IMR-90 (cell line): Measurements from ENCODE around the gene RTN1. TPM values are rescaled to one million over a fixed set of nuclear protein-coding genes. Genes with fewer than 3 reads are reported as not detected.

ENCODE experiments used
- ATAC-seq: fragments of 200-7000 bp; cut with Tn5 transposase; 2 replicates; pipeline ENCODE4 v1.9.1; 2020; ENCODE audit warnings: low read depth, mild to moderate bottlenecking, moderate library complexity
- BruUV-seq: library from RNA; stranded (reverse); fragments of 400-500 nt; replicated peaks from 2 replicates; lab custom pipeline; 2021; lab: Mats Ljungman, UMichigan
- CTCF ChIA-PET: fragments of 300-600 bp; formaldehyde crosslinking; extraction: SDS; loops from one replicate; lab custom pipeline; 2021; ENCODE audit warnings: antibody characterized with exemption; lab: Yijun Ruan, JAX
- POLR2A ChIA-PET: fragments of 300-600 bp; sonication (Branson Sonifier 250); formaldehyde crosslinking; loops from one replicate; lab custom pipeline; 2022; ENCODE audit warnings: antibody characterized with exemption; ENCODE audit not compliant: unreplicated experiment; lab: Charles Lee
- DNase-seq: peaks from one replicate; pipeline ENCODE4 v3.0.0; 2013
- H2AFZ ChIP-seq: replicated peaks from 2 replicates; pipeline ENCODE3; 2013; ENCODE audit warnings: low read length, mild to moderate bottlenecking; ENCODE audit not compliant: poor library complexity
- H2AK5ac ChIP-seq: 2 replicates; pipeline ENCODE4 v1.6.1; 2013; ENCODE audit warnings: low read depth, low read length, inconsistent platforms
- H2AK9ac ChIP-seq: replicated peaks from 2 replicates; pipeline ENCODE3; 2013; ENCODE audit warnings: mild to moderate bottlenecking, low read depth, low read length, moderate library complexity; ENCODE audit not compliant: poor library complexity
- H2BK120ac ChIP-seq: 2 replicates; pipeline ENCODE4 v1.6.1; 2013; ENCODE audit warnings: low read depth, low read length, inconsistent platforms
- H2BK15ac ChIP-seq: 3 replicates; pipeline ENCODE4 v1.6.1; 2013; ENCODE audit warnings: low read depth, low read length, inconsistent platforms
- H2BK20ac ChIP-seq: 2 replicates; pipeline ENCODE4 v1.6.1; 2013; ENCODE audit warnings: low read depth, mild to moderate bottlenecking, inconsistent platforms, low read length, moderate library complexity
- H2BK5ac ChIP-seq: 2 replicates; pipeline ENCODE4 v1.6.1; 2013; ENCODE audit warnings: mild to moderate bottlenecking, low read depth, low read length, inconsistent platforms; ENCODE audit not compliant: poor library complexity, severe bottlenecking
- H3K14ac ChIP-seq: replicated peaks from 2 replicates; pipeline ENCODE4 v1.6.1; 2013; ENCODE audit warnings: low read depth, low read length, inconsistent platforms
- H3K18ac ChIP-seq: 2 replicates; pipeline ENCODE4 v1.6.1; 2013; ENCODE audit warnings: low read depth, low read length, control low read depth
- H3K23ac ChIP-seq: 2 replicates; pipeline ENCODE4 v1.6.1; 2013; ENCODE audit warnings: low read depth, low read length, inconsistent platforms
- H3K27ac ChIP-seq: 2 replicates; pipeline ENCODE4 v1.5.1; 2013; ENCODE audit warnings: mild to moderate bottlenecking, control low read depth, low read length; ENCODE audit not compliant: insufficient read depth
- H3K27me3 ChIP-seq: 2 replicates; pipeline ENCODE4 v1.6.1; 2013; ENCODE audit warnings: low read length; ENCODE audit not compliant: control insufficient read depth, insufficient read depth
- H3K36me3 ChIP-seq: 2 replicates; pipeline ENCODE4 v1.6.1; 2013; ENCODE audit warnings: low read length, mixed read lengths; ENCODE audit not compliant: control insufficient read depth, insufficient read depth
- H3K4ac ChIP-seq: 2 replicates; pipeline ENCODE4 v1.6.1; 2013; ENCODE audit warnings: low read depth, low read length, inconsistent platforms
- H3K4me1 ChIP-seq: 2 replicates; pipeline ENCODE4 v1.6.1; 2013; ENCODE audit warnings: low read length, mixed read lengths; ENCODE audit not compliant: control insufficient read depth, insufficient read depth
- H3K4me2 ChIP-seq: 2 replicates; pipeline ENCODE4 v1.6.1; 2013; ENCODE audit warnings: low read depth, mild to moderate bottlenecking, control low read depth, low read length, moderate library complexity
- H3K4me3 ChIP-seq: 2 replicates; pipeline ENCODE4 v1.5.1; 2013; ENCODE audit warnings: low read depth, mild to moderate bottlenecking, control low read depth, low read length, moderate library complexity; ENCODE audit not compliant: insufficient read depth
- H3K56ac ChIP-seq: 2 replicates; pipeline ENCODE4 v1.6.1; 2013; ENCODE audit warnings: low read length, inconsistent platforms; ENCODE audit not compliant: insufficient read depth; ENCODE audit errors: extremely low read depth
- H3K79me1 ChIP-seq, 2 experiments: 2 replicates each; pipeline ENCODE4 v1.6.1; 2013; ENCODE audit warnings: low read length in 2 of 2, inconsistent platforms in 1 of 2, low read depth in 1 of 2
- H3K9ac ChIP-seq: 2 replicates; pipeline ENCODE4 v1.6.1; 2013; ENCODE audit warnings: low read depth, low read length, control low read depth
- H3K9me1 ChIP-seq: 2 replicates; pipeline ENCODE4 v1.6.1; 2013; ENCODE audit warnings: low read length, inconsistent platforms; ENCODE audit not compliant: insufficient read depth
- H3K9me3 ChIP-seq: 2 replicates; pipeline ENCODE4 v1.6.1; 2013; ENCODE audit warnings: low read length; ENCODE audit not compliant: control insufficient read depth, insufficient read depth
- H4K20me1 ChIP-seq: 2 replicates; pipeline ENCODE4 v1.6.1; 2013; ENCODE audit warnings: low read length, inconsistent platforms; ENCODE audit not compliant: insufficient read depth
- H4K5ac ChIP-seq: 2 replicates; pipeline ENCODE4 v1.6.1; 2013; ENCODE audit warnings: mild to moderate bottlenecking, low read depth, low read length, control low read depth
- H4K8ac ChIP-seq, 2 experiments: 2 replicates each; pipeline ENCODE4 v1.6.1; 2013; ENCODE audit warnings: low read depth in 2 of 2, low read length in 2 of 2, control low read depth in 1 of 2, inconsistent platforms in 1 of 2
- H4K91ac ChIP-seq: 2 replicates; pipeline ENCODE4 v1.6.1; 2013; ENCODE audit warnings: low read depth, low read length, inconsistent platforms; ENCODE audit not compliant: insufficient read depth
- RFX5 ChIP-seq: IDR thresholded peaks from 2 replicates; pipeline ENCODE4 v1.8.0; 2012; ENCODE audit warnings: low read depth, mild to moderate bottlenecking, low read length, moderate library complexity
- WGBS, 2 experiments: methylation state at CpG; one replicate each; pipeline versions ENCODE4 v1.1.5 to v1.1.7; 2013; ENCODE audit warnings: missing lambda C conversion rate in 2 of 2; ENCODE audit not compliant: insufficient read length in 1 of 2; ENCODE audit errors: extremely low coverage in 2 of 2; 5-methylcytosine and 5-hydroxymethylcytosine counted together
- dilution Hi-C: fragments of 300-500 bp; cut with HindIII; formaldehyde crosslinking; loops from one replicate; pipeline ENCODE4 v1.14.3; 2018; ENCODE audit warnings: low sequenced_read_pairs; ENCODE audit not compliant: unreplicated experiment
- in situ Hi-C: fragments of 300-500 bp; cut with MboI; formaldehyde crosslinking; loops from 3 replicates; pipeline ENCODE4 v1.14.3; 2019; ENCODE audit warnings: low sequenced_read_pairs, inconsistent platforms, mixed read lengths
- intact Hi-C: fragments of 100-400 bp; cut with micrococcal nuclease; formaldehyde crosslinking; loops from 2 replicates; pipeline ENCODE4 v1.10.0; 2022
- polyA plus RNA-seq, 3 experiments: library from polyadenylated mRNA; depleted of rRNA; stranded (reverse); fragments of >200 nt; gene quantifications; 2 replicates each; pipeline ENCODE4 v1.2.3, GENCODE V29; 2012; ENCODE audit warnings: low replicate concordance in 1 of 3
- total RNA-seq: library from RNA; depleted of rRNA; stranded (reverse); fragments of >200 nt; gene quantifications from 2 replicates; pipeline ENCODE4 v1.2.3, GENCODE V29; 2012

Gene RTN1
- total and polyA plus RNA-seq, 2 of the 4 experiments (the other 2 are of a cell fraction): 0.18 to 0.46 TPM

- Histone ChIP-seq H3K9ac (no peak overlapping the region), H2BK5ac (no peak overlapping the region), H3K27ac (no peak overlapping the region), H4K8ac (no peak overlapping the region), H3K4me2 (no peak overlapping the region), H2AFZ (no peak overlapping the region), H3K36me3 (no peaks in the 10 kb centered on the region), H2AK9ac (no peak overlapping the region), H3K9me3 (no peaks in the 10 kb centered on the region), H4K91ac (no peak overlapping the region), H3K4ac (no peak overlapping the region), H3K9me1 (no peaks in the 10 kb centered on the region), H2BK20ac (no peak overlapping the region), H3K56ac (no peak overlapping the region), H3K4me1 (no peaks in the 10 kb centered on the region), H3K79me1 (no peaks in the 10 kb centered on the region), H3K27me3 (no peaks in the 10 kb centered on the region), H2AK5ac (no peak overlapping the region), H4K5ac (no peak overlapping the region), H3K18ac (no peak overlapping the region), H3K23ac (no peak overlapping the region), H2BK15ac (no peak overlapping the region), H3K14ac (no peak overlapping the region), H4K20me1 (no peaks in the 10 kb centered on the region), H2BK120ac (no peak overlapping the region), H3K4me3 (no peak overlapping the region)
- intact Hi-C loops (no loop called here), dilution Hi-C loops (no loop called here), in situ Hi-C loops (no loop called here)
- TF ChIP-seq RFX5: no peak
- no TSS peak for BruUV-seq
- CTCF ChIA-PET: no interaction called here
- no peak for DNase-seq
- WGBS, 2 experiments: 100% methylated on average over 2 of the region's 2 CpGs; no CpG with 5 or more reads in 1 of the 2 experiments
- no peak for ATAC-seq
- POLR2A ChIA-PET: no interaction called here
These were observed 171.1 kb downstream of the RTN1 start for GRCh38 chr14:59699442-59699841.
